ENCODE results near the gene AKAP13. TPM values are rescaled to one million over a fixed set of nuclear protein-coding genes. Genes with fewer than 3 reads are reported as not detected.

The AKAP13 gene
- total RNA-seq, 1 experiment from 2014 or later: 47.3 TPM

DNA sequence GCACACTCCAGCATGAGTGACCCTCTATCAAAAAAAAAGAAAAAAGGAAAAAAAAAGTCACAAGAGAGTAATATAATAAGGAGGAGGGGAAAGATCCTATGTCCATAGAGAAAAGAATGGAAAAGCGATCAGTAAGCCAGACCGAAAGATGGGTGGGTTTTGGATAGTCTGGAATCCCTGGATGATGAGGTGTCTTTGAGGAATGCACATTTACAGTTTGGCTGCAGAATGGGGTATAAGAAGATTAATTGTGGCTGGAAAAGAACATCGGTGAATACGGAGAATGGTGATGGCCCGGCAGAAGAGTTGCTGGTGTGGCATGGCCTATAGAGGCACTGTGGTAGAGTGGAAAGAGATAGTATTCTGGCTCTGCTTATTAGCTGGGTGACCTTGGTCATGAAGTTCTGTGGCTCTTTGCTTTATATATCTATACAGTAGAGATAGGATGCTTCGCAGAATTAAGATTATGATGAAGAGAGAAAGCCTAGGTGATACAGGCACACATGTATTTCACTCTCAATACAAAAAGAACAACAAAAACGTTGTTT lies 187.9 kb downstream of the AKAP13 start:
- Mint-ChIP-seq H3K4me3 (no peak overlapping the region), H3K27ac (no peak overlapping the region), H3K4me1 (peaks cover 6 to 15% of the 10 kb centered on the region in 2 experiments; a peak in 3 of 4 replicates), H3K36me3 (ENCODE audit: insufficient read depth in 1 of 3, low read depth in 3 of 3) (peaks cover 0 to 5% (median 3%) of the 10 kb centered on the region in 3 experiments; a peak in 2 of 7 replicates), H3K27me3 (ENCODE audit: low read depth) (no peaks in the 10 kb centered on the region), H3K9me3 (no peaks in the 10 kb centered on the region)
- Histone ChIP-seq H3K79me2 (ENCODE audit: insufficient read depth, low read length) (no peaks in the 10 kb centered on the region), H3K56ac (ENCODE audit: insufficient read length, low read depth, low read length) (no peak overlapping the region), H4K5ac (ENCODE audit: insufficient read length, low read depth, low read length) (no peak overlapping the region), H2BK20ac (ENCODE audit: low read depth, low read length, poor library complexity, severe bottlenecking) (no peak overlapping the region), H3K27ac (ENCODE audit: insufficient read length, low read depth, low read length) (no peak overlapping the region), H3K4ac (ENCODE audit: low read depth, low read length) (no peak overlapping the region), H3K79me1 (ENCODE audit: insufficient read depth, low read depth, low read length, poor library complexity, severe bottlenecking) (no peaks in the 10 kb centered on the region), H3K9ac (ENCODE audit: extremely low read depth, insufficient read length, low read length) (no peak overlapping the region), H4K91ac (ENCODE audit: insufficient read length, low read depth, low read length) (no peak overlapping the region), H2BK120ac (ENCODE audit: low read depth, low read length, poor library complexity, severe bottlenecking) (no peak overlapping the region), H3K18ac (ENCODE audit: insufficient read length, low read depth, low read length) (no peak overlapping the region), H2AFZ (ENCODE audit: low read length) (no peak overlapping the region), H4K20me1 (ENCODE audit: control insufficient read depth, insufficient read depth, insufficient read length) (no peaks in the 10 kb centered on the region), H2BK15ac (ENCODE audit: low read depth, low read length) (no peak overlapping the region), H2AK5ac (ENCODE audit: insufficient read length, low read length) (no peak overlapping the region), H2BK5ac (ENCODE audit: insufficient read length, low read length) (no peak overlapping the region), H3K4me2 (ENCODE audit: insufficient read depth, insufficient read length, low read length) (no peak overlapping the region), H3T11ph (ENCODE audit: low read length) (no peak overlapping the region), H3K23ac (ENCODE audit: insufficient read length, low read depth, low read length) (no peak overlapping the region), H3K14ac (ENCODE audit: insufficient read depth, low read length) (no peak overlapping the region), H3K4me1 (ENCODE audit: insufficient read depth, low read length) (no peaks in the 10 kb centered on the region), H4K8ac (replicated peaks; ENCODE audit: insufficient read length, low read depth, low read length) (no peak overlapping the region), H2BK12ac (ENCODE audit: insufficient read length, low read depth, low read length) (no peak overlapping the region), H3K9me3 (ENCODE audit: control insufficient read depth, low read depth, low read length) (no peaks in the 10 kb centered on the region), H3K27me3 (ENCODE audit: insufficient read depth, low read length) (no peaks in the 10 kb centered on the region), H3K23me2 (ENCODE audit: insufficient read length, low read depth, low read length, poor library complexity, severe bottlenecking) (no peaks in the 10 kb centered on the region)
- DNase-seq: no peak
- WGBS (ENCODE audit: extremely low coverage, insufficient read length, low lambda C conversion rate): no CpG with 5 or more reads among the region's 7 CpGs
- TF ChIP-seq, protein P1, sequence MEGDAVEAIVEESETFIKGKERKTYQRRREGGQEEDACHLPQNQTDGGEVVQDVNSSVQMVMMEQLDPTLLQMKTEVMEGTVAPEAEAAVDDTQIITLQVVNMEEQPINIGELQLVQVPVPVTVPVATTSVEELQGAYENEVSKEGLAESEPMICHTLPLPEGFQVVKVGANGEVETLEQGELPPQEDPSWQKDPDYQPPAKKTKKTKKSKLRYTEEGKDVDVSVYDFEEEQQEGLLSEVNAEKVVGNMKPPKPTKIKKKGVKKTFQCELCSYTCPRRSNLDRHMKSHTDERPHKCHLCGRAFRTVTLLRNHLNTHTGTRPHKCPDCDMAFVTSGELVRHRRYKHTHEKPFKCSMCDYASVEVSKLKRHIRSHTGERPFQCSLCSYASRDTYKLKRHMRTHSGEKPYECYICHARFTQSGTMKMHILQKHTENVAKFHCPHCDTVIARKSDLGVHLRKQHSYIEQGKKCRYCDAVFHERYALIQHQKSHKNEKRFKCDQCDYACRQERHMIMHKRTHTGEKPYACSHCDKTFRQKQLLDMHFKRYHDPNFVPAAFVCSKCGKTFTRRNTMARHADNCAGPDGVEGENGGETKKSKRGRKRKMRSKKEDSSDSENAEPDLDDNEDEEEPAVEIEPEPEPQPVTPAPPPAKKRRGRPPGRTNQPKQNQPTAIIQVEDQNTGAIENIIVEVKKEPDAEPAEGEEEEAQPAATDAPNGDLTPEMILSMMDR (conservative IDR thresholded peaks at IDR 0.05): no peak
